ENCODE results near the gene NDUFA1. TPM values are rescaled to one million over a fixed set of nuclear protein-coding genes. Genes with fewer than 3 reads are reported as not detected.

NDUFA1 gene
- polyA plus RNA-seq, 1 donor from 2014 or later = 270 TPM

DNA sequence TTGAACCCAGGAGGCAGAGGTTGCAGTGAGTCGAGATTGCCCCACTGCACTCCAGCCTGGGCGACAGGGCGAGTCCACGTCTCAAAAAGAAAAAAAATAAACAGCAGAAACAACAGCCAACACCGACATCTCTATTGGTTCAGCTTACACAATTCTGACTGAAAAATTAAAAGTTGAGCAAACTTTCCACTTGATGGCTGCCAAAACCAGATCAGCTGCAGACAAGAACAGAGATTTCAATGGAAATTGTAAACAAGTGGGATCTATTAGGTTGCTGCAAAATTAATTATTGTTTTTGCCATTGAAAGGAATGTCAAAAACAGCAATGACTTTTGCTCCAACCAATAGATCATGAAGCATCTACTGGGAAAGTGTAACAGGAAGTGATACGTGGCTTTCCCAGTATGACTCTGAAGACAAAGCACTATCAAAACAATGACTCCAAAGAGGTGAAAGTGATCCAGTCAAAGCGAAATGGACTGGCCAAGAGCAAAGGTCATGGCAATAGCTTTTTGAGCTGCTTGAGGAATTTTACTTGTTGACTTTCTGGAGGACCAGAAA lies 45.2 kb upstream of the NDUFA1 start:
- H3K4me3 ChIP-seq (ENCODE audit: low read length) = no peak overlapping the region
- no peaks in the 10 kb centered on the region for H3K9me2 ChIP-seq (ENCODE audit: insufficient read depth, low read length)
- no peaks in the 10 kb centered on the region for H3K79me2 ChIP-seq (replicated peaks; ENCODE audit: insufficient read depth, low read length)
- TF ChIP-seq RAD21 (conservative IDR thresholded peaks at IDR 0.05) (no peak), CTCF (IDR thresholded peaks at IDR 0.05; ENCODE audit: poor library complexity, severe bottlenecking) (no peak), EP300 (conservative IDR thresholded peaks at IDR 0.05; ENCODE audit: poor library complexity, severe bottlenecking) (no peak), EZH2 (IDR thresholded peaks at IDR 0.05; ENCODE audit: borderline replicate concordance, insufficient read depth, low read length, poor library complexity, severe bottlenecking) (no peak), MXI1 (conservative IDR thresholded peaks at IDR 0.05; ENCODE audit: poor library complexity, severe bottlenecking) (no peak), TAF1 (IDR thresholded peaks at IDR 0.05; ENCODE audit: low read depth) (no peak)
- H3K36me3 ChIP-seq (ENCODE audit: insufficient read depth, low read length) = no peaks in the 10 kb centered on the region
- H2AFZ ChIP-seq (ENCODE audit: low read depth, low read length) = no peak overlapping the region
- H3K9me3 ChIP-seq (ENCODE audit: low read length) = no peaks in the 10 kb centered on the region
- H4K20me1 ChIP-seq (ENCODE audit: insufficient read depth) = no peaks in the 10 kb centered on the region
- no peak overlapping the region for H3K4me2 ChIP-seq (ENCODE audit: low read length)
- no peaks in the 10 kb centered on the region for H3F3A ChIP-seq (ENCODE audit: insufficient read depth, low read length, poor library complexity, severe bottlenecking)
- no peak overlapping the region for H3K9ac ChIP-seq (ENCODE audit: low read length)
- no peaks in the 10 kb centered on the region for H3K27me3 ChIP-seq (ENCODE audit: insufficient read depth, low read depth, low read length)
- no peak overlapping the region for H3K27ac ChIP-seq (ENCODE audit: low read length)

DNA sequence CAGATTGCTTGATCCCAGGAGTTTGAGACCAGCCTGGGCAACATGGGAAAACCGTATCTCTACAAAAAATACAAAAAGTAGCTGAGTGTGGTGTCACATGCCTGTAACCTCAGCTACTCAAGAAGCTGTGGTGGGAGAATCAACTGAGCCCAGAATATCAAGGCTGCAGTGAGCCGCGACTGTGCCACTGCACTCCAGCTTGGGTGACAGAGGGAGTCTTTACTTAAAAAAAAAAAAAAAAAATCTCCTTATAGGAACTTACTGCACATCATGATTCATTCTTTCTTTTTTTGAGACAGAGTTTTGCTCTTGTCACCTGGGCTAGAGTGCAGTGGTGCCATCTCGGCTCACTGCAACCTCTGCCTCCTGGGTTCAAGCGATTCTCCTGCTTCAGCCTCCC lies 43.2 kb upstream of the NDUFA1 start:
- Histone ChIP-seq H4K20me1 (ENCODE audit: insufficient read depth) (no peaks in the 10 kb centered on the region), H3K4me3 (ENCODE audit: low read length) (no peak overlapping the region), H3K36me3 (ENCODE audit: insufficient read depth, low read length) (no peaks in the 10 kb centered on the region), H3K9ac (ENCODE audit: low read length) (no peak overlapping the region), H3K4me2 (ENCODE audit: low read length) (no peak overlapping the region), H3K27ac (ENCODE audit: low read length) (no peak overlapping the region), H3K27me3 (ENCODE audit: insufficient read depth, low read depth, low read length) (no peaks in the 10 kb centered on the region), H3K79me2 (replicated peaks; ENCODE audit: insufficient read depth, low read length) (no peaks in the 10 kb centered on the region), H2AFZ (ENCODE audit: low read depth, low read length) (no peak overlapping the region), H3F3A (ENCODE audit: insufficient read depth, low read length, poor library complexity, severe bottlenecking) (no peaks in the 10 kb centered on the region), H3K9me2 (ENCODE audit: insufficient read depth, low read length) (no peaks in the 10 kb centered on the region), H3K9me3 (ENCODE audit: low read length) (no peaks in the 10 kb centered on the region)
- TF ChIP-seq CTCF (IDR thresholded peaks at IDR 0.05; ENCODE audit: poor library complexity, severe bottlenecking) (no peak), MXI1 (conservative IDR thresholded peaks at IDR 0.05; ENCODE audit: poor library complexity, severe bottlenecking) (no peak), EP300 (conservative IDR thresholded peaks at IDR 0.05; ENCODE audit: poor library complexity, severe bottlenecking) (no peak), SMC3 (conservative IDR thresholded peaks at IDR 0.05; ENCODE audit: poor library complexity) (no peak), TAF1 (IDR thresholded peaks at IDR 0.05; ENCODE audit: low read depth) (no peak), REST (IDR thresholded peaks at IDR 0.05; ENCODE audit: borderline replicate concordance) (no peak), POLR2AphosphoS5 (IDR thresholded peaks at IDR 0.05) (no peak), EZH2 (IDR thresholded peaks at IDR 0.05; ENCODE audit: borderline replicate concordance, insufficient read depth, low read length, poor library complexity, severe bottlenecking) (no peak), RAD21 (conservative IDR thresholded peaks at IDR 0.05) (no peak)

Data from neural cell (in vitro differentiated cells).